ENCODE measurements around the gene TIRAP. TPM values are rescaled to one million over a fixed set of nuclear protein-coding genes. Genes with fewer than 3 reads are reported as not detected.
A peak's percentile ranks its signal among the peaks of the same experiment; 100 is the strongest.

The TIRAP gene
- total RNA-seq, 1 experiment from 2014 or later, result 5.8 TPM

- H3K4me3 ChIP-seq (ENCODE audit: insufficient read depth, low read depth, low read length), result no peak overlapping the region
- no peak for DNase-seq
- H3K36me3 ChIP-seq (replicated peaks; ENCODE audit: control insufficient read depth, insufficient read depth, low read length), result peaks cover 34% of the 10 kb centered on the region
- H3K27me3 ChIP-seq (ENCODE audit: control insufficient read depth, insufficient read depth, low read length), result peaks cover 6% of the 10 kb centered on the region
Observed at GRCh38 chr11:126277322-126277721, 5.6 kb upstream of the TIRAP start.

GRCh38 chr11:126277780-126278179, 5.1 kb upstream of the TIRAP start:
- H3K36me3 ChIP-seq (replicated peaks; ENCODE audit: control insufficient read depth, insufficient read depth, low read length), result peaks cover 32% of the 10 kb centered on the region
- DNase-seq, result no peak
- peaks cover 6% of the 10 kb centered on the region for H3K27me3 ChIP-seq (ENCODE audit: control insufficient read depth, insufficient read depth, low read length)
- H3K4me3 ChIP-seq (ENCODE audit: insufficient read depth, low read depth, low read length), result no peak overlapping the region

GRCh38 chr11:126279191-126279590, 3.7 kb upstream of the TIRAP start:
- DNase-seq, result no peak
- Histone ChIP-seq H3K27me3 (ENCODE audit: control insufficient read depth, insufficient read depth, low read length) (peaks cover 9% of the 10 kb centered on the region), H3K4me3 (ENCODE audit: insufficient read depth, low read depth, low read length) (no peak overlapping the region), H3K36me3 (replicated peaks; ENCODE audit: control insufficient read depth, insufficient read depth, low read length) (peaks cover 20% of the 10 kb centered on the region)

- H3K27me3 ChIP-seq (ENCODE audit: control insufficient read depth, insufficient read depth, low read length), result peaks cover 9% of the 10 kb centered on the region
- no peak for DNase-seq
Observed at GRCh38 chr11:126280595-126280994, 2.3 kb upstream of the TIRAP start.

GRCh38 chr11:126281245-126281644, 1.6 kb upstream of the TIRAP start:
- peaks cover 4% of the 10 kb centered on the region for H3K36me3 ChIP-seq (replicated peaks; ENCODE audit: control insufficient read depth, insufficient read depth, low read length)
- no peak overlapping the region for H3K4me3 ChIP-seq (ENCODE audit: insufficient read depth, low read depth, low read length)
- no peak for DNase-seq
- H3K27me3 ChIP-seq (ENCODE audit: control insufficient read depth, insufficient read depth, low read length), result peaks cover 9% of the 10 kb centered on the region

More at GRCh38 chr11:126280595-126280994, 2.3 kb upstream of the TIRAP start:
- Histone ChIP-seq H3K36me3 (replicated peaks; ENCODE audit: control insufficient read depth, insufficient read depth, low read length) (peaks cover 9% of the 10 kb centered on the region), H3K4me3 (ENCODE audit: insufficient read depth, low read depth, low read length) (no peak overlapping the region)

GRCh38 chr11:126281666-126282175, 1.2 kb upstream of the TIRAP start:
- DNase-seq, result no peak
- Histone ChIP-seq H3K4me3 (ENCODE audit: insufficient read depth, low read depth, low read length) (no peak overlapping the region), H3K27me3 (ENCODE audit: control insufficient read depth, insufficient read depth, low read length) (peaks cover 9% of the 10 kb centered on the region)

GRCh38 chr11:126282361-126282735, 545 bp upstream of the TIRAP start:
- Histone ChIP-seq H3K4me3 (ENCODE audit: insufficient read depth, low read depth, low read length) (peak overlapping the region; percentile 72), H3K27me3 (ENCODE audit: control insufficient read depth, insufficient read depth, low read length) (peaks cover 9% of the 10 kb centered on the region), H3K36me3 (replicated peaks; ENCODE audit: control insufficient read depth, insufficient read depth, low read length) (peaks cover 4% of the 10 kb centered on the region)
- peak; percentile 82 for DNase-seq

More at GRCh38 chr11:126281666-126282175, 1.2 kb upstream of the TIRAP start:
- peaks cover 4% of the 10 kb centered on the region for H3K36me3 ChIP-seq (replicated peaks; ENCODE audit: control insufficient read depth, insufficient read depth, low read length)

- H3K36me3 ChIP-seq (replicated peaks; ENCODE audit: control insufficient read depth, insufficient read depth, low read length), result no peaks in the 10 kb centered on the region
- DNase-seq, result no peak
Observed at GRCh38 chr11:126284829-126285228, 1.9 kb downstream of the TIRAP start.

GRCh38 chr11:126288237-126288636, 5.3 kb downstream of the TIRAP start:
- H3K27me3 ChIP-seq (ENCODE audit: control insufficient read depth, insufficient read depth, low read length), result peaks cover 2% of the 10 kb centered on the region; the same call in 1 of the 2 replicates
- peaks cover 1% of the 10 kb centered on the region; the same call in 1 of the 2 replicates for H3K36me3 ChIP-seq (replicated peaks; ENCODE audit: control insufficient read depth, insufficient read depth, low read length)
- no peak for DNase-seq
- H3K4me3 ChIP-seq (ENCODE audit: insufficient read depth, low read depth, low read length), result no peak overlapping the region

More at GRCh38 chr11:126284829-126285228, 1.9 kb downstream of the TIRAP start:
- H3K4me3 ChIP-seq (ENCODE audit: insufficient read depth, low read depth, low read length), result no peak overlapping the region
- peaks cover 9% of the 10 kb centered on the region for H3K27me3 ChIP-seq (ENCODE audit: control insufficient read depth, insufficient read depth, low read length)

GRCh38 chr11:126290887-126291286, 8.0 kb downstream of the TIRAP start:
- Histone ChIP-seq H3K36me3 (replicated peaks; ENCODE audit: control insufficient read depth, insufficient read depth, low read length) (peaks cover 6% of the 10 kb centered on the region), H3K27me3 (ENCODE audit: control insufficient read depth, insufficient read depth, low read length) (no peaks in the 10 kb centered on the region), H3K4me3 (ENCODE audit: insufficient read depth, low read depth, low read length) (no peak overlapping the region)
- no peak for DNase-seq

GRCh38 chr11:126293726-126294125, 10.8 kb downstream of the TIRAP start:
- H3K27me3 ChIP-seq (ENCODE audit: control insufficient read depth, insufficient read depth, low read length), result no peaks in the 10 kb centered on the region
- H3K36me3 ChIP-seq (replicated peaks; ENCODE audit: control insufficient read depth, insufficient read depth, low read length), result peaks cover 6% of the 10 kb centered on the region
- H3K4me3 ChIP-seq (ENCODE audit: insufficient read depth, low read depth, low read length), result no peak overlapping the region
- no peak for DNase-seq

GRCh38 chr11:126297004-126297403, 14.1 kb downstream of the TIRAP start:
- H3K27me3 ChIP-seq (ENCODE audit: control insufficient read depth, insufficient read depth, low read length), result no peaks in the 10 kb centered on the region
- no peak for DNase-seq
- H3K4me3 ChIP-seq (ENCODE audit: insufficient read depth, low read depth, low read length), result no peak overlapping the region
- peaks cover 6% of the 10 kb centered on the region for H3K36me3 ChIP-seq (replicated peaks; ENCODE audit: control insufficient read depth, insufficient read depth, low read length)

- DNase-seq, result peak; percentile 99
- H3K27me3 ChIP-seq (ENCODE audit: control insufficient read depth, insufficient read depth, low read length), result no peaks in the 10 kb centered on the region
- H3K4me3 ChIP-seq (ENCODE audit: insufficient read depth, low read depth, low read length), result peak within 1 kb of the TSS; percentile 65
- H3K36me3 ChIP-seq (replicated peaks; ENCODE audit: control insufficient read depth, insufficient read depth, low read length), result no peaks in the 10 kb centered on the region; the same call in 1 of the 2 replicates
Observed at GRCh38 chr11:126303623-126304456, 20.9 kb downstream of the TIRAP start, which contains the start of gene DCPS. Gene DCPS, plus strand, starts transcription at chr11:126304060. Its CDS starts 21 bp downstream, at chr11:126304081.

GRCh38 chr11:126304457-126305075, 21.7 kb downstream of the TIRAP start:
- no peaks in the 10 kb centered on the region for H3K27me3 ChIP-seq (ENCODE audit: control insufficient read depth, insufficient read depth, low read length)
- H3K4me3 ChIP-seq (ENCODE audit: insufficient read depth, low read depth, low read length), result peak overlapping the region; percentile 65
- H3K36me3 ChIP-seq (replicated peaks; ENCODE audit: control insufficient read depth, insufficient read depth, low read length), result no peaks in the 10 kb centered on the region; the same call in 1 of the 2 replicates
- no peak for DNase-seq

GRCh38 chr11:126305699-126306098, 22.8 kb downstream of the TIRAP start:
- Histone ChIP-seq H3K27me3 (ENCODE audit: control insufficient read depth, insufficient read depth, low read length) (no peaks in the 10 kb centered on the region), H3K4me3 (ENCODE audit: insufficient read depth, low read depth, low read length) (no peak overlapping the region), H3K36me3 (replicated peaks; ENCODE audit: control insufficient read depth, insufficient read depth, low read length) (no peaks in the 10 kb centered on the region; the same call in 1 of the 2 replicates)
- DNase-seq, result no peak

All from H7 (cell line).